HepG2 (cell line): ENCODE results near the gene FAM20A. TPM values are rescaled to one million over a fixed set of nuclear protein-coding genes. Genes with fewer than 3 reads are reported as not detected.

Experiments
- ATAC-seq: fragments of 200-7000 bp; cut with Tn5 transposase; 3 replicates; pipeline ENCODE4 v1.9.1; 2020; ENCODE audit warnings: mild to moderate bottlenecking, moderate library complexity
- BruUV-seq: library from RNA; stranded (reverse); fragments of 400-500 nt; replicated peaks from 2 replicates; lab custom pipeline; 2021; lab: Mats Ljungman, UMichigan
- CTCF ChIA-PET: fragments of 300-600 bp; formaldehyde crosslinking; extraction: SDS; loops from one replicate; lab custom pipeline; 2021; ENCODE audit warnings: low total read pairs, inconsistent platforms, low intra/inter-chr PET ratio; lab: Yijun Ruan, JAX
- POLR2A ChIA-PET: fragments of 350-600 bp; sonication (Branson Sonifier 250); formaldehyde crosslinking; loops from one replicate; lab custom pipeline; 2020; ENCODE audit warnings: antibody characterized with exemption, inconsistent platforms; lab: Yijun Ruan, JAX
- DNase-seq: peaks from one replicate; pipeline ENCODE4 v3.0.0-alpha.2; 2015; ENCODE audit warnings: low spot score
- FAIRE-seq: peaks from 3 replicates; lab custom pipeline; 2011; peaks lifted over from hg19 to GRCh38; lab: Jason Lieb, UNC
- H2AFZ ChIP-seq: one replicate; pipeline ENCODE4 v1.6.1; 2011; ENCODE audit warnings: low read length, inconsistent platforms
- H3K27ac ChIP-seq: fragments of 300-600 bp; 3 replicates; pipeline ENCODE4 v1.8.0; 2011; ENCODE audit warnings: mixed run types, mild to moderate bottlenecking, mixed read lengths, low read length, inconsistent platforms; ENCODE audit not compliant: insufficient read depth; ENCODE audit errors: extremely low read length
- H3K27me3 ChIP-seq, 2 experiments: fragments of 200-600 bp in 1 of 2; 2 replicates in 1 of 2; 3 replicates in 1 of 2; pipeline versions ENCODE4 v1.6.0 to v1.8.0; 2011; ENCODE audit warnings: low read length in 2 of 2, mild to moderate bottlenecking in 2 of 2, moderate library complexity in 2 of 2, inconsistent platforms in 1 of 2; ENCODE audit not compliant: insufficient read depth in 2 of 2, control insufficient read depth in 1 of 2
- H3K36me3 ChIP-seq, 2 experiments: fragments of 200-600 bp in 1 of 2; replicated peaks in 1 of 2; 2 replicates in 1 of 2; 3 replicates in 1 of 2; pipeline versions ENCODE4 v1.5.1 to v1.8.0; 2011; ENCODE audit warnings: low read length in 2 of 2, inconsistent platforms in 1 of 2; ENCODE audit not compliant: insufficient read depth in 2 of 2, control insufficient read depth in 1 of 2
- H3K4me1 ChIP-seq: 2 replicates; pipeline ENCODE4 v1.5.1; 2012; ENCODE audit warnings: low read length, inconsistent platforms; ENCODE audit not compliant: insufficient read depth
- H3K4me2 ChIP-seq: 2 replicates; pipeline ENCODE4 v1.6.0; 2011; ENCODE audit warnings: low read depth, low read length, inconsistent platforms
- H3K4me3 ChIP-seq, 3 experiments: fragments of 200-600 bp in 1 of 3; sonication (generic), shearing (Covaris generic) in 1 of 3; replicated peaks in 1 of 3; 2 replicates each; pipeline ENCODE4 v1.5.1; 2011 to 2016; ENCODE audit warnings: low read length in 3 of 3, inconsistent platforms in 2 of 3, low read depth in 2 of 3, mild to moderate bottlenecking in 2 of 3, control low read depth in 1 of 3, mixed read lengths in 1 of 3; ENCODE audit not compliant: insufficient read depth in 1 of 3
- H3K79me2 ChIP-seq: one replicate; pipeline ENCODE4 v1.6.1; 2011; ENCODE audit warnings: low read length, inconsistent platforms; ENCODE audit not compliant: insufficient read depth
- H3K9ac ChIP-seq: 2 replicates; pipeline ENCODE4 v1.6.0; 2011; ENCODE audit warnings: mild to moderate bottlenecking, low read depth, low read length, inconsistent platforms; ENCODE audit not compliant: insufficient read depth
- H3K9me3 ChIP-seq: 2 replicates; pipeline ENCODE4 v1.5.1; 2012; ENCODE audit warnings: mild to moderate bottlenecking, low read length
- H4K20me1 ChIP-seq: 2 replicates; pipeline ENCODE4 v1.6.0; 2011; ENCODE audit warnings: inconsistent platforms, mild to moderate bottlenecking, low read length, moderate library complexity; ENCODE audit not compliant: insufficient read depth
- AGO1 ChIP-seq: fragments of 200-400 bp; formaldehyde crosslinking; IDR thresholded peaks from 2 replicates; pipeline ENCODE4 v1.6.1; 2017; ENCODE audit warnings: mild to moderate bottlenecking, low read depth, low read length, moderate library complexity; ENCODE audit not compliant: poor library complexity, severe bottlenecking
- BRCA1 ChIP-seq: sonication (generic); formaldehyde crosslinking; IDR thresholded peaks from 2 replicates; pipeline ENCODE4 v1.4.0; 2020; ENCODE audit warnings: missing genetic modification reagents
- E2F1 ChIP-seq: sonication (generic); formaldehyde crosslinking; IDR thresholded peaks from 2 replicates; pipeline ENCODE4 v1.5.0; 2020; ENCODE audit warnings: missing genetic modification reagents
- GATA4 ChIP-seq: sonication (generic); IDR thresholded peaks from 2 replicates; pipeline ENCODE4 v1.6.1; 2016; ENCODE audit warnings: antibody characterized with exemption, low read depth, borderline replicate concordance
- GATAD1 ChIP-seq: IDR thresholded peaks from 2 replicates; pipeline ENCODE4 v1.6.1; 2016; ENCODE audit warnings: missing genetic modification reagents, missing compliant biosample characterization
- LCORL ChIP-seq, 2 experiments: fragments of 450-650 bp in 1 of 2; sonication (generic) in 1 of 2; formaldehyde crosslinking in 1 of 2; IDR thresholded peaks; 2 replicates each; pipeline versions ENCODE4 v1.5.0 to v1.6.1; 2017 to 2020; ENCODE audit warnings: antibody characterized with exemption in 1 of 2, missing genetic modification reagents in 1 of 2
- MAFF ChIP-seq: IDR thresholded peaks from 2 replicates; pipeline ENCODE4 v1.6.1; 2011; ENCODE audit warnings: low read depth, low read length, improper control_type of control experiment
- PHF20 ChIP-seq: sonication (generic); formaldehyde crosslinking; IDR thresholded peaks from 2 replicates; pipeline ENCODE4 v1.5.0; 2020; ENCODE audit warnings: mild to moderate bottlenecking, missing genetic modification reagents
- RNF2 ChIP-seq: fragments of 450-650 bp; conservative IDR thresholded peaks from 2 replicates; pipeline ENCODE4 v1.6.1; 2016; ENCODE audit warnings: low read depth
- STAT5B ChIP-seq: sonication (generic); formaldehyde crosslinking; IDR thresholded peaks from 2 replicates; pipeline ENCODE4 v1.4.0; 2020; ENCODE audit warnings: missing genetic modification reagents
- TEAD3 ChIP-seq: optimal IDR thresholded peaks from 2 replicates; pipeline ENCODE3; 2016; ENCODE audit warnings: borderline replicate concordance
- TRAFD1 ChIP-seq: sonication (generic); formaldehyde crosslinking; IDR thresholded peaks from 2 replicates; pipeline ENCODE4 v1.5.1; 2020; ENCODE audit warnings: missing genetic modification reagents, mild to moderate bottlenecking, borderline replicate concordance
- ZNF160 ChIP-seq: sonication (generic); formaldehyde crosslinking; IDR thresholded peaks from 2 replicates; pipeline ENCODE4 v1.8.0; 2022; ENCODE audit warnings: mild to moderate bottlenecking, inconsistent platforms, missing genetic modification reagents
- ZNF24 ChIP-seq: fragments of 450-650 bp; IDR thresholded peaks from 2 replicates; pipeline ENCODE4 v1.6.1; 2017; ENCODE audit warnings: antibody characterized with exemption, mild to moderate bottlenecking
- ZNF264 ChIP-seq: sonication (generic); formaldehyde crosslinking; IDR thresholded peaks from 2 replicates; pipeline ENCODE4 v1.4.0; 2020; ENCODE audit warnings: missing genetic modification reagents
- ZNF572 ChIP-seq: sonication (generic); formaldehyde crosslinking; IDR thresholded peaks from 2 replicates; pipeline ENCODE4 v1.5.1; 2020; ENCODE audit warnings: mild to moderate bottlenecking, missing genetic modification reagents
- ZSCAN30 ChIP-seq: sonication (generic); formaldehyde crosslinking; IDR thresholded peaks from 2 replicates; pipeline ENCODE4 v1.5.0; 2020; ENCODE audit warnings: mild to moderate bottlenecking, missing genetic modification reagents
- WGBS: methylation state at CpG from one replicate; pipeline ENCODE4 v1.1.6; 2017; ENCODE audit warnings: low lambda C conversion rate; 5-methylcytosine and 5-hydroxymethylcytosine counted together
- in situ Hi-C: cut with HindIII; loops from 2 replicates; pipeline ENCODE4 v1.10.0; 2017; ENCODE audit warnings: low pct_unique_long_range_greater_than_20kb; ENCODE audit not compliant: extremely low pct_ligation_motif_present
- intact Hi-C: fragments of 100-400 bp; cut with micrococcal nuclease; formaldehyde crosslinking; loops from one replicate; pipeline ENCODE4 v1.10.0; 2022; ENCODE audit not compliant: unreplicated experiment
- polyA plus RNA-seq, 8 experiments: library from polyadenylated mRNA; depleted of rRNA in 3 of 8; stranded (reverse) in 7 of 8; unstranded in 1 of 8; fragments of >200 nt; fragmentation: Illumina TruSeq in 4 of 8; extraction: Trizol in 4 of 8; gene quantifications; 2 replicates each; pipeline versions ENCODE4 v1.2.1 to v1.2.3, GENCODE V29; 2011 to 2016; ENCODE audit warnings: low read depth in 4 of 8, missing spikeins in 1 of 8, mixed read lengths in 1 of 8; ENCODE audit not compliant: insufficient read depth in 1 of 8
- total RNA-seq, 5 experiments: library from RNA; depleted of rRNA; stranded (reverse); fragments of >200 nt; fragmentation: Illumina TruSeq; extraction: Trizol; gene quantifications; 2 replicates each; pipeline ENCODE4 v1.2.3, GENCODE V29; 2016; ENCODE audit warnings: low read depth in 1 of 5

The FAM20A gene
- total and polyA plus RNA-seq, 2 of the 13 experiments (the other 11 are each of a cell fraction or from before 2014, with no cell fraction given): 9.3 to 20.7 TPM

GRCh38 chr17:68566442-68566738 is 34.8 kb downstream of the FAM20A start:
- no peaks in the 10 kb centered on the region for H3K9me3 ChIP-seq
- ChIA-PET CTCF (no interaction called here), POLR2A (interaction anchor here (0.7 to 2.2 kb wide), 4 partner anchors 10 to 34 kb away, joined by 3 to 8 read pairs (median 4); no protein-coding TSS in a partner anchor)
- no peak for ATAC-seq
- FAIRE-seq: no peak
- no TSS peak for BruUV-seq
- no peaks in the 10 kb centered on the region for H3K27me3 ChIP-seq
- intact Hi-C loops: no loop called here
- WGBS: 66% methylated on average over 2 of the region's 2 CpGs
- no peak overlapping the region for H3K9ac ChIP-seq
- no peaks in the 10 kb centered on the region for H3K79me2 ChIP-seq
- no peak overlapping the region for H3K27ac ChIP-seq
- H4K20me1 ChIP-seq: no peaks in the 10 kb centered on the region
- in situ Hi-C loops: no loop called here
- no peaks in the 10 kb centered on the region for H3K36me3 ChIP-seq
- H3K4me3 ChIP-seq: no peak overlapping the region
- TF ChIP-seq E2F1 (CRISPR knock-in tag) (no peak), BRCA1 (CRISPR knock-in tag) (no peak), PHF20 (no peak), GATA4 (no peak), TEAD3 (CRISPR knock-in tag) (no peak)
- TF ChIP-seq, all 625 proteins: peak for 0
- no peak for DNase-seq
- Histone ChIP-seq H3K4me2 (no peak overlapping the region), H2AFZ (no peak overlapping the region), H3K4me1 (peaks cover 17% of the 10 kb centered on the region)

GRCh38 chr17:68565661-68566441 is 35.3 kb downstream of the FAM20A start:
- no peaks in the 10 kb centered on the region for H3K27me3 ChIP-seq
- H4K20me1 ChIP-seq: no peaks in the 10 kb centered on the region
- DNase-seq (no peak), FAIRE-seq (no peak), ATAC-seq (no peak)
- BruUV-seq: no TSS peak
- 90% methylated on average over 3 of the region's 3 CpGs for WGBS
- intact Hi-C loops (no loop called here), in situ Hi-C loops (no loop called here)
- CTCF ChIA-PET: no interaction called here
- TF ChIP-seq ZNF572 (CRISPR knock-in tag): no peak
- TF ChIP-seq STAT5B (CRISPR knock-in tag): no peak
- no peak for TF ChIP-seq ZNF264 (CRISPR knock-in tag)
- TF ChIP-seq TRAFD1: no peak
- TF ChIP-seq LCORL (IDR thresholded peaks at IDR 0.05): no peak
- no peak for TF ChIP-seq LCORL (CRISPR knock-in tag; IDR thresholded peaks at IDR 0.05)
- TF ChIP-seq MAFF: no peak
- no peak for TF ChIP-seq AGO1
- TF ChIP-seq RNF2: no peak
- TF ChIP-seq GATAD1: no peak
- TF ChIP-seq ZNF160 (CRISPR knock-in tag): no peak
- TF ChIP-seq ZSCAN30 (CRISPR knock-in tag): no peak
- TF ChIP-seq ZNF24: no peak
- no peaks in the 10 kb centered on the region for H3K9me3 ChIP-seq
- no peak overlapping the region for H3K4me3 ChIP-seq
- no peak overlapping the region for H3K27ac ChIP-seq
- no peak overlapping the region for H3K9ac ChIP-seq
- peaks cover 17% of the 10 kb centered on the region for H3K4me1 ChIP-seq
- H2AFZ ChIP-seq: no peak overlapping the region
- POLR2A ChIA-PET: interaction anchor here (0.7 to 2.2 kb wide), 4 partner anchors 10 to 35 kb away, joined by 3 to 8 read pairs (median 4); no protein-coding TSS in a partner anchor
- no peaks in the 10 kb centered on the region for H3K36me3 ChIP-seq
- H3K4me2 ChIP-seq: no peak overlapping the region
- H3K79me2 ChIP-seq: no peaks in the 10 kb centered on the region
